Suprapubic skin (tissue), 4 donors: ENCODE results near the gene CTSE. TPM values are rescaled to one million over a fixed set of nuclear protein-coding genes. Genes with fewer than 3 reads are reported as not detected.

Source experiments
- DNase-seq, 2 donors: peaks; one replicate each; pipeline ENCODE4 v3.0.0-alpha.2; 2019; ENCODE audit warnings: low spot score in 2 of 2
- H3K27ac ChIP-seq: fragments of 200-600 bp; sonication (generic); one replicate; pipeline ENCODE4 v1.5.1; 2019
- H3K27me3 ChIP-seq: fragments of 200-600 bp; sonication (generic); one replicate; pipeline ENCODE4 v1.5.1; 2019
- H3K36me3 ChIP-seq: fragments of 200-600 bp; sonication (generic); one replicate; pipeline ENCODE4 v1.5.1; 2019
- H3K4me1 ChIP-seq: fragments of 200-600 bp; sonication (generic); one replicate; pipeline ENCODE4 v1.5.1; 2019
- H3K4me3 ChIP-seq: fragments of 200-600 bp; sonication (generic); one replicate; pipeline ENCODE4 v1.5.1; 2019; ENCODE audit warnings: mild to moderate bottlenecking
- H3K9me3 ChIP-seq: fragments of 200-600 bp; sonication (generic); one replicate; pipeline ENCODE4 v1.5.1; 2019
- EP300 ChIP-seq: sonication (generic); formaldehyde crosslinking; IDR thresholded peaks from one replicate; pipeline ENCODE4 v1.6.1; 2017; ENCODE audit warnings: antibody characterized with exemption
- POLR2A ChIP-seq, 2 donors: fragments of 450-650 bp; IDR thresholded peaks; one replicate each; pipeline ENCODE4 v1.6.1; 2017; ENCODE audit warnings: antibody characterized with exemption in 2 of 2, mild to moderate bottlenecking in 2 of 2, moderate library complexity in 2 of 2
- POLR2AphosphoS5 ChIP-seq, 3 donors: sonication (generic); formaldehyde crosslinking; IDR thresholded peaks; one replicate each; pipeline ENCODE4 v1.6.1; 2017; ENCODE audit warnings: antibody characterized with exemption in 3 of 3
- WGBS: methylation state at CpG from one replicate; pipeline ENCODE4 v1.1.5; 2018; 5-methylcytosine and 5-hydroxymethylcytosine counted together
- total RNA-seq, 4 donors: library from RNA; depleted of rRNA; stranded (reverse); fragments of >200 nt; gene quantifications; one replicate each; pipeline ENCODE4 v1.1.0, GENCODE V29; 2016
- TF ChIP-seq, protein P1 (sequence below), 2 donors: fragments of 200-600 bp in 1 of 2; fragments of 450-650 bp in 1 of 2; sonication (generic) in 1 of 2; IDR thresholded peaks; one replicate each; pipeline ENCODE4 v1.5.1; 2016 to 2019; ENCODE audit warnings: antibody characterized with exemption in 2 of 2, mild to moderate bottlenecking in 1 of 2, moderate library complexity in 1 of 2

CTSE gene
- total RNA-seq, 4 donors from 2014 or later = not detected

DNA sequence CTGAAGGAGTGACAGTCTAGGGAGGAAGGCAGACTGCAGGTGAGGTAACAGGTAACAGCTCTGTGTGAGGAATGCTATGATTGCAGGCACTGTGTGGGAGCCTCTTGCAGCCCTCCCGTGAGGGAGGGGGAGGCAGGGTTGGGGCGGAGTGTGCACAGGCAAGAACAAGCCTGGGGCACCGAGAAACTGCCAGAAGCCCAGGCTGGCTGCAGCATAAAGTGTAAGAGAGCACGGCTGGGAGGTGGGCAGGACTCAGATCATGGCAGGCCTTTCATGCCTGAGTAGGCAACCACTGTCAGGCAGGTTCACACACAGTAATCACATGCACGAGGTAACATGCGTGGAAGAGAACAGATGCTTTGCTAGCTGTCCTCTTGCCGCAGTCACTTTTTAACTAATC lies 17.9 kb upstream of the CTSE start:
- 38% methylated on average over 7 of the region's 7 CpGs for WGBS

DNA sequence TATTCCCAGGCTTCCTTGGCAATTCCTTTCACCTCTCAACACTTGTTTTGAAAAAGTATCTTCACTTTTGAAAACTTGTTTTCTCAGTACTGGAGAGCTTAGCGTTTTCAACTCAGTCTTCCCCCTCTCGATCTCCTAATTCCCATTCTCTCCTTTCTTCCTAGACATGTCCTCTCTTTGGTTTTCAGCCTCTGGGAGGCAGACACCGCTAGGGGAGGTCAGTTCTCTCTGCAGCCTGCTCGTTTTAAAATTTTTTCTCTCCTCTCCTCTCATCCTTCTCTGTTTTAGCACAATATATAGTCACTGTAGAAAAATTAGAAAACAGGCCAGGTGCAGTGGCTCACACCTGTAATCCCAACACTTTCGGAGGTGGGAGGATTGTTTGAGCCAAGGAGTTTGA lies 16.6 kb upstream of the CTSE start:
- Histone ChIP-seq H3K4me3 (no peak overlapping the region), H3K36me3 (no peaks in the 10 kb centered on the region), H3K27me3 (no peaks in the 10 kb centered on the region), H3K9me3 (no peaks in the 10 kb centered on the region), H3K4me1 (peaks cover 4% of the 10 kb centered on the region), H3K27ac (no peak overlapping the region)
- WGBS = 74% methylated on average over 5 of the region's 5 CpGs
- TF ChIP-seq, protein P1, sequence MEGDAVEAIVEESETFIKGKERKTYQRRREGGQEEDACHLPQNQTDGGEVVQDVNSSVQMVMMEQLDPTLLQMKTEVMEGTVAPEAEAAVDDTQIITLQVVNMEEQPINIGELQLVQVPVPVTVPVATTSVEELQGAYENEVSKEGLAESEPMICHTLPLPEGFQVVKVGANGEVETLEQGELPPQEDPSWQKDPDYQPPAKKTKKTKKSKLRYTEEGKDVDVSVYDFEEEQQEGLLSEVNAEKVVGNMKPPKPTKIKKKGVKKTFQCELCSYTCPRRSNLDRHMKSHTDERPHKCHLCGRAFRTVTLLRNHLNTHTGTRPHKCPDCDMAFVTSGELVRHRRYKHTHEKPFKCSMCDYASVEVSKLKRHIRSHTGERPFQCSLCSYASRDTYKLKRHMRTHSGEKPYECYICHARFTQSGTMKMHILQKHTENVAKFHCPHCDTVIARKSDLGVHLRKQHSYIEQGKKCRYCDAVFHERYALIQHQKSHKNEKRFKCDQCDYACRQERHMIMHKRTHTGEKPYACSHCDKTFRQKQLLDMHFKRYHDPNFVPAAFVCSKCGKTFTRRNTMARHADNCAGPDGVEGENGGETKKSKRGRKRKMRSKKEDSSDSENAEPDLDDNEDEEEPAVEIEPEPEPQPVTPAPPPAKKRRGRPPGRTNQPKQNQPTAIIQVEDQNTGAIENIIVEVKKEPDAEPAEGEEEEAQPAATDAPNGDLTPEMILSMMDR (IDR thresholded peaks at IDR 0.05) = no peak
- TF ChIP-seq POLR2AphosphoS5 (IDR thresholded peaks at IDR 0.05) = no peak
- TF ChIP-seq EP300 = no peak
- no peak for TF ChIP-seq POLR2A (IDR thresholded peaks at IDR 0.05)
- DNase-seq = no peak

More for the DNA sequence above, 17.9 kb upstream of the CTSE start:
- Histone ChIP-seq H3K4me3 (no peak overlapping the region), H3K9me3 (no peaks in the 10 kb centered on the region), H3K27me3 (no peaks in the 10 kb centered on the region), H3K4me1 (peaks cover 4% of the 10 kb centered on the region), H3K27ac (no peak overlapping the region), H3K36me3 (no peaks in the 10 kb centered on the region)
- no peak for DNase-seq
- TF ChIP-seq, protein P1 (IDR thresholded peaks at IDR 0.05) = no peak
- TF ChIP-seq POLR2AphosphoS5 (IDR thresholded peaks at IDR 0.05) (no peak), POLR2A (IDR thresholded peaks at IDR 0.05) (no peak), EP300 (no peak)

DNA sequence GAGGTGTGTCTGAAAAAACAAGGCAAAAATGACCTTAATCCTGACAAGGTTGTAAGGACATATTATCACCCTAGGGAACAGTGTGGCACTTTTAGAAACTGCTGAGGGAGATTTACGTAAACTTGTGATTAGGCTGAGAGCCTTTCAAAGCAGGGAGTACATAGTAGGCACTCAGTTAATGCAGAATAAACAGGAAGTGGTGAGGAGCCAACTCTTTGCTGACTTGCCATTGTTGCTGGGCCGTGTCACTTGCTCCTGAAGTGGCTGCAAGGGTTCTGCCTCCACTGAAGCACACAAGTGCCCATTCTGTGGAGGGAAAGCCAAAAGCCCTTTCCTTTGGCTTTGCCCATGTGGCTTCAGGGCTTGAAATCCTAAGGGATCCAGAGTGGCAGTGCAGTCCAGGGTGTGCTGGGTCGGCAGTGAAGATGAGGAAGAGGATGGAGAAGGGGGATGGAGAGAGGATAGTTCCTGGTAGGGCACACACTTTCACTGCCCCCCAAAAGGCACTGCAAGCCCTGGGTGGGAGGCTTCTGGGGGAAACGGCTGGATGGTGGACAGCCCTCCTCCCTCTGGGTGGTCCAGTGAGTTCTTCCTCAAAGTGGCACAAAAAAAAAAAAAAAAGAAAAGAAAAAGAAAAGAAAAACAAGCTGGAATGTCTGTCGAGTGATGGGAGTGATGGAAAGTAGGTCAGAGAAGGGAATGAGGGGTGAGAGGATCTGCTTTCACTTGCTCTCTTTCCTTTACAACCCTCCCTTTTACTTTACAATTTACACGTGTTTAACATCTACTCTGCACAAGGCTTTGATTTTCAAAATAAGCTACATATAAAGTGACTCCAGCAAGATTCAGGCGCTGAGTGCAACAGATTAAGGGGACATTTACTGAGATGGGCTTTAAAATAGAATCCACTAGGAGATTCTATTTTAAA lies 15.6 kb upstream of the CTSE start:
- WGBS = 39% methylated on average over 7 of the region's 7 CpGs
- no peak for DNase-seq
- H3K4me3 ChIP-seq = no peak overlapping the region
- no peaks in the 10 kb centered on the region for H3K9me3 ChIP-seq
- TF ChIP-seq EP300 (no peak), POLR2A (IDR thresholded peaks at IDR 0.05) (no peak), POLR2AphosphoS5 (IDR thresholded peaks at IDR 0.05) (no peak)
- TF ChIP-seq, protein P1 (IDR thresholded peaks at IDR 0.05) = no peak
- no peak overlapping the region for H3K27ac ChIP-seq
- peaks cover 10% of the 10 kb centered on the region for H3K4me1 ChIP-seq
- no peaks in the 10 kb centered on the region for H3K27me3 ChIP-seq
- no peaks in the 10 kb centered on the region for H3K36me3 ChIP-seq

- 95% methylated on average over 9 of the region's 9 CpGs for WGBS
- H3K27me3 ChIP-seq = no peaks in the 10 kb centered on the region
- H3K4me3 ChIP-seq = no peak overlapping the region
- H3K27ac ChIP-seq = no peak overlapping the region
- H3K36me3 ChIP-seq = no peaks in the 10 kb centered on the region
- no peaks in the 10 kb centered on the region for H3K9me3 ChIP-seq
- no peak for DNase-seq
- TF ChIP-seq POLR2A (IDR thresholded peaks at IDR 0.05) = no peak
- TF ChIP-seq, protein P1 (IDR thresholded peaks at IDR 0.05) = no peak
- no peak for TF ChIP-seq EP300
- TF ChIP-seq POLR2AphosphoS5 (IDR thresholded peaks at IDR 0.05) = no peak
- H3K4me1 ChIP-seq = peaks cover 10% of the 10 kb centered on the region
Observed at GRCh38 chr1:206037581-206037980, 13.9 kb upstream of the CTSE start.

DNA sequence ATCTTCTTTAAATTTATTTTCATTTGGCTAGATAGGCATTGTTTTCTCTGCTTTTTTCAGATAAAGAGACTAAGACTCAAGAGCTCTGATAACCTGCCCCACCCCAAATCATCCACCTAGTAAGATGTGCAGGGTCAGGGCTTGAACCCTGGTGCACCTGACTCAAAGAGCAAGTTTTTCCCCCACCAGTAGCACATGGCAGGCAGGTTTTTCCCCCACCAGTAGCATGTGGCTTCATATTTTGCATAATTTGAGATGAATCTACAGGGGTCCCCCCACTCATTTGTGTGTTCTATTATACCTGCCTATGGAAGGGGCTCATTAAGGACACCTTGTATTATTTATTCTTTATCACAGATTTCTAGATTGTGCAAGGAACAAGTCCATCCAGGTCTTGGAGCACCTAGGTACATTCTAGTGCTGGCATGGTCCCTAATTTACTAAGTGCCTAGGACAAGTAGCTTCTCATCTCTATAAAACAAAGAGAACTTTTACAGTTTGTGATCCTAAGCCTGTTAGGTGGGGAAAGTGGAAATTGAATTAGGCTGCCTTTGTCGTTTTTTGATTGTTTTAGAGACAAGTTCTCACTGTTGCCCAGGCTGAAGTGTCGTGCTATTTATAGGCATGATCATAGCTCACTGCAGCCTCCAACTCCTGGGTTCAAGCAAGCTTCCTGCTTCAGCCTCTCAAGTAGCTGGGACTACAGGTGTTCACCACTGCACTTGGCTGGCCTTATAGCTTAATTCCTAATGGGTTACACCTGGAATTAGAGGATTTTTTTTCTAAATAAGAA lies 13.2 kb upstream of the CTSE start:
- Histone ChIP-seq H3K36me3 (no peaks in the 10 kb centered on the region), H3K27me3 (no peaks in the 10 kb centered on the region), H3K9me3 (no peaks in the 10 kb centered on the region), H3K27ac (no peak overlapping the region), H3K4me1 (peaks cover 9% of the 10 kb centered on the region), H3K4me3 (no peak overlapping the region)
- no peak for DNase-seq
- WGBS = 31% methylated on average over 2 of the region's 2 CpGs
- TF ChIP-seq POLR2A (IDR thresholded peaks at IDR 0.05) (no peak), EP300 (no peak), POLR2AphosphoS5 (IDR thresholded peaks at IDR 0.05) (no peak)
- TF ChIP-seq, protein P1 (IDR thresholded peaks at IDR 0.05) = no peak
